ENCODE results near the gene SNUPN.
"Not testable (repeated sequence)": the region's sequence is repeated elsewhere in the genome, so short reads cannot be mapped to it uniquely, and the experiment has no call there.

Gene SNUPN

DNA sequence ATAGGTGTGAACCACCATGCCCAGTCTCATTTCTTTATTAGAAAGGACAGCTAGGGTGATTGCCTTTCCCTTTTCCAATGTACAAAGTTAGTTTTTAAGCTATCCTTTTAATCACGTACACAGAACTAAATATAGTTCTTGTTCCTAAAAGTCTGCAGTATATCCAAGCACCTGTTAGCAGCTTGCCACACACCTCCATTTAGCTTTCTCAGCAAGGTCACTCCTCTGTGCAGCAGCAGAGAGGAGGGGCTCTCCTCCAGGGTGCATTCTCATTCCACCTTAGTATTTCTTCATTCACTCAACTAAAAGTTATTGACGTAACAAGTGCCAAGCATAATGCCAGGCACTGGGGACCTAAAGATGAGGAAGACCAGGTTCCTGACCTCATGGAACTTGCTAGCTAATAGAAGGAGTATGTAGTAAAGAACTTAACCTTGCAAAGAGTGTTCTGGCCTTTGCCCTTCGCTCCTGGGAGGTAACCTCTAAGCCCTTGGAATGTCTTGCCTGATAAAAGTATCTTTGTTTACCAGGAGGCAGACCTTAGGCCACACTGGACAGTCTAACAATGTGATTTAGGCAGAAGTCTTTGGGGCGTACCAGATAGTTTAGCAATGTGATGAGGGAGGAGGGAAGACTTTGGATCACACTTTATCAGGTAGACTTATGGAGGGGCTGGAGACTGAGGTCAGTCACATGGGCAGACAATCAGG lies 33.7 kb downstream of the SNUPN start:
- Histone ChIP-seq H3K4me1 (ENCODE audit: insufficient read depth, poor library complexity, severe bottlenecking) (no peaks in the 10 kb centered on the region), H3K36me3 (ENCODE audit: low read depth) (peaks cover 56% of the 10 kb centered on the region), H3K27me3 (ENCODE audit: insufficient read depth, poor library complexity, severe bottlenecking) (no peaks in the 10 kb centered on the region), H3K4me3 (ENCODE audit: severe bottlenecking) (no peak overlapping the region), H3K27ac (ENCODE audit: poor library complexity, severe bottlenecking) (no peak overlapping the region), H3K9me3 (ENCODE audit: severe bottlenecking) (no peaks in the 10 kb centered on the region)
- ATAC-seq (ENCODE audit: low read depth) (no peak), DNase-seq (ENCODE audit: low spot score) (no peak)
- TF ChIP-seq, protein P1, sequence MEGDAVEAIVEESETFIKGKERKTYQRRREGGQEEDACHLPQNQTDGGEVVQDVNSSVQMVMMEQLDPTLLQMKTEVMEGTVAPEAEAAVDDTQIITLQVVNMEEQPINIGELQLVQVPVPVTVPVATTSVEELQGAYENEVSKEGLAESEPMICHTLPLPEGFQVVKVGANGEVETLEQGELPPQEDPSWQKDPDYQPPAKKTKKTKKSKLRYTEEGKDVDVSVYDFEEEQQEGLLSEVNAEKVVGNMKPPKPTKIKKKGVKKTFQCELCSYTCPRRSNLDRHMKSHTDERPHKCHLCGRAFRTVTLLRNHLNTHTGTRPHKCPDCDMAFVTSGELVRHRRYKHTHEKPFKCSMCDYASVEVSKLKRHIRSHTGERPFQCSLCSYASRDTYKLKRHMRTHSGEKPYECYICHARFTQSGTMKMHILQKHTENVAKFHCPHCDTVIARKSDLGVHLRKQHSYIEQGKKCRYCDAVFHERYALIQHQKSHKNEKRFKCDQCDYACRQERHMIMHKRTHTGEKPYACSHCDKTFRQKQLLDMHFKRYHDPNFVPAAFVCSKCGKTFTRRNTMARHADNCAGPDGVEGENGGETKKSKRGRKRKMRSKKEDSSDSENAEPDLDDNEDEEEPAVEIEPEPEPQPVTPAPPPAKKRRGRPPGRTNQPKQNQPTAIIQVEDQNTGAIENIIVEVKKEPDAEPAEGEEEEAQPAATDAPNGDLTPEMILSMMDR (IDR thresholded peaks at IDR 0.05; ENCODE audit: poor library complexity, severe bottlenecking) = no peak

DNA sequence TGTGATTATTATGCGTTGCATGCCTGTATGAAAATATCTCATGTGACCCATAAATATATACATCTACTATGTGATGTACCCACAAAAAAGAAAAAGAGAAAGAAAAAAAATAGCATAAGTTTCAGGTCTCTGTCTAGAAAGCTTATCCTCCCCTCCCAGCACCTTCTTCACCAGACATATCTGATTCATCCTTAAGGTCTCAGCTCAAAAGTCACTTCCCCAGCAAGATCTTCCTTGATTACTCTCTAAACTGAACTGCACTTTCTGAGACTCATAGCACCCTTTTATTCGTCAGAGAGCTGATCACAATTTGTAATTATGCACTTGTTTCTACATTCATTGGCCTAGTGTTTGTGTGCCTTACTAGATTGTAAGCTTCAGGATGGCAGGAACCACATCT lies 35.3 kb downstream of the SNUPN start:
- no peaks in the 10 kb centered on the region for H3K4me1 ChIP-seq (ENCODE audit: insufficient read depth, poor library complexity, severe bottlenecking)

DNA sequence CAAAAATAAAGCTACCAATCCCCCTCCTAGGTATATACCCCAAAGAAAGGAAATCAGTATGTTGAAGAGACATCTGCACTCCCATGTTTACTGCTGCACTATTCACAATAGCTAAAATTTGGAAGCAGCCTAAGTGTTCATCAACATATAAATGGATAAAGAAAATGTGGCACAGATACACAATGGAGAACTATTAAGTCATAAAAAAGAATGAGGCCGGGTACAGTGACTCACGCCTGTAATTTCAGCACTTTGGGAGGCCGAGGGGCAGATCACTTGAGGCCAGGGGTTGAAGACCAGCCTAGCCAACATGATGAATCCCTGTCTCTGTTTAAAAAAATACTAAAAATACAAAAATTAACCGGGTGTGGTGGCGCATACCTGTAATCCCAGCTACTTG lies 36.5 kb downstream of the SNUPN start:
- Histone ChIP-seq H3K36me3 (ENCODE audit: low read depth) (peaks cover 38% of the 10 kb centered on the region), H3K4me3 (ENCODE audit: severe bottlenecking) (no peak overlapping the region), H3K27me3 (ENCODE audit: insufficient read depth, poor library complexity, severe bottlenecking) (no peaks in the 10 kb centered on the region), H3K4me1 (ENCODE audit: insufficient read depth, poor library complexity, severe bottlenecking) (no peaks in the 10 kb centered on the region), H3K9me3 (ENCODE audit: severe bottlenecking) (no peaks in the 10 kb centered on the region), H3K27ac (ENCODE audit: poor library complexity, severe bottlenecking) (no peak overlapping the region)
- DNase-seq (ENCODE audit: low spot score) = peak; percentile 4
- TF ChIP-seq, protein P1 (IDR thresholded peaks at IDR 0.05; ENCODE audit: poor library complexity, severe bottlenecking) = no peak
- no peak for ATAC-seq (ENCODE audit: low read depth)

More for the DNA sequence above, 35.3 kb downstream of the SNUPN start:
- no peak overlapping the region for H3K4me3 ChIP-seq (ENCODE audit: severe bottlenecking)
- DNase-seq (ENCODE audit: low spot score) (no peak), ATAC-seq (ENCODE audit: low read depth) (no peak)
- no peaks in the 10 kb centered on the region for H3K9me3 ChIP-seq (ENCODE audit: severe bottlenecking)
- H3K27ac ChIP-seq (ENCODE audit: poor library complexity, severe bottlenecking) = no peak overlapping the region
- TF ChIP-seq, protein P1 (IDR thresholded peaks at IDR 0.05; ENCODE audit: poor library complexity, severe bottlenecking) = no peak
- H3K27me3 ChIP-seq (ENCODE audit: insufficient read depth, poor library complexity, severe bottlenecking) = no peaks in the 10 kb centered on the region
- peaks cover 48% of the 10 kb centered on the region for H3K36me3 ChIP-seq (ENCODE audit: low read depth)

DNA sequence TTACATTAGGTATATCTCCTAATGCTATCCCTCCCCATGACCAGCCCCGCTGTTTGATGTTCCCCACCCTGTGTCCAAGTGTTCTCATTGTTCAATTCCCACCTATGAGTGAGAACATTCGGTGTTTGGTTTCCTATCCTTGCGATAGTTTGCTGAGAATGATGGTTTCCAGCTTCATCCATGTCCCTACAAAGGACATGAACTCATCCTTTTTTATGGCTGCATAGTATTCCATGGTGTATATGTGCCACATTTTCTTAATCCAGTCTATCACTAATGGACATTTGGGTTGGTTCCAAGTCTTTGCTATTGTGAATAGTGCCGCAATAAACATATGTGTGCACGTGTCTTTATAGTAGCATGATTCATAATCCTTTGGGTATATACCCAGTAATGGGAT lies 39.1 kb downstream of the SNUPN start:
- not testable (repeated sequence) for H3K27ac ChIP-seq (ENCODE audit: poor library complexity, severe bottlenecking); H3K4me1 ChIP-seq (ENCODE audit: insufficient read depth, poor library complexity, severe bottlenecking); H3K4me3 ChIP-seq (ENCODE audit: severe bottlenecking); DNase-seq (ENCODE audit: low spot score); ATAC-seq (ENCODE audit: low read depth); H3K9me3 ChIP-seq (ENCODE audit: severe bottlenecking); H3K27me3 ChIP-seq (ENCODE audit: insufficient read depth, poor library complexity, severe bottlenecking)
- peaks cover 26% of the 10 kb centered on the region for H3K36me3 ChIP-seq (ENCODE audit: low read depth)

DNA sequence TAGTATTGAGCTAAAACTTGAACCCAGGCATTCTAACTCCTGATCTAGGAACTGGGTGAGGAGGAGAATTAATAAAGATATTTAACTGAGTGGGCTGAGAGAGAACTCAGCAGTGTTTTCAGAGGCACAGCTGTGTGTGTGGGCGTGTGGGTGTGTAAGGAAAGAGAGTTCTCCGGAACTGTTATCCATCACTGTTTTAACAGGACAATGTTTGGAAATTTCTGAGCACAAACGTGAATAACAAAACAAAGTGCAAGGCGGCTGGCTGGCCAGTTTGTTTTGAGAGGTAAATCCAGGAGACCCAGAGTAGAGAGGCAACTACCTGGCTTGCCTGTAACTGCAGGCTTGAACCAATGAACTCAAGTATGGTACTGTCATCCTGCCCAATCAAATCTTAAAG lies 41.4 kb downstream of the SNUPN start:
- peaks cover 20% of the 10 kb centered on the region; the same call in 1 of the 2 replicates for H3K36me3 ChIP-seq (ENCODE audit: low read depth)
- no peak overlapping the region for H3K27ac ChIP-seq (ENCODE audit: poor library complexity, severe bottlenecking)
- TF ChIP-seq, protein P1 (IDR thresholded peaks at IDR 0.05; ENCODE audit: poor library complexity, severe bottlenecking) = no peak
- ATAC-seq (ENCODE audit: low read depth) (no peak), DNase-seq (ENCODE audit: low spot score) (no peak)
- no peaks in the 10 kb centered on the region for H3K9me3 ChIP-seq (ENCODE audit: severe bottlenecking)
- no peaks in the 10 kb centered on the region for H3K4me1 ChIP-seq (ENCODE audit: insufficient read depth, poor library complexity, severe bottlenecking)
- no peaks in the 10 kb centered on the region for H3K27me3 ChIP-seq (ENCODE audit: insufficient read depth, poor library complexity, severe bottlenecking)
- no peak overlapping the region for H3K4me3 ChIP-seq (ENCODE audit: severe bottlenecking)

Data from RWPE2 (cell line).